Astrocyte (in vitro differentiated cells and primary cell): Measurements from ENCODE around the gene VPS35. TPM values are rescaled to one million over a fixed set of nuclear protein-coding genes. Genes with fewer than 3 reads are reported as not detected.

Experiments used
- DNase-seq: peaks from one replicate; pipeline ENCODE4 v3.0.0-alpha.2; 2010; ENCODE audit warnings: low read depth
- FAIRE-seq: peaks from 2 replicates; lab custom pipeline; 2011; peaks lifted over from hg19 to GRCh38; lab: Jason Lieb, UNC
- H2AFZ ChIP-seq: 2 replicates; pipeline ENCODE4 v1.6.0; 2012; ENCODE audit warnings: low read depth, low read length, inconsistent platforms
- H3K27ac ChIP-seq: 2 replicates; pipeline ENCODE4 v1.5.1; 2011; ENCODE audit warnings: low read depth, low read length, inconsistent platforms
- H3K27me3 ChIP-seq: 2 replicates; pipeline ENCODE4 v1.6.0; 2011; ENCODE audit warnings: low read length, inconsistent platforms; ENCODE audit not compliant: insufficient read depth
- H3K36me3 ChIP-seq: 2 replicates; pipeline ENCODE4 v1.5.1; 2011; ENCODE audit warnings: low read length, inconsistent platforms; ENCODE audit not compliant: insufficient read depth
- H3K4me1 ChIP-seq: 2 replicates; pipeline ENCODE4 v1.5.1; 2011; ENCODE audit warnings: low read length, inconsistent platforms; ENCODE audit not compliant: insufficient read depth
- H3K4me2 ChIP-seq: 2 replicates; pipeline ENCODE4 v1.6.0; 2012; ENCODE audit warnings: low read length, inconsistent platforms
- H3K4me3 ChIP-seq: 2 replicates; pipeline ENCODE4 v1.5.1; 2011; ENCODE audit warnings: low read depth, mild to moderate bottlenecking, low read length, inconsistent platforms; ENCODE audit not compliant: insufficient read depth
- H3K79me2 ChIP-seq: 2 replicates; pipeline ENCODE4 v1.6.0; 2012; ENCODE audit warnings: mild to moderate bottlenecking, low read length, inconsistent platforms; ENCODE audit not compliant: insufficient read depth
- H3K9ac ChIP-seq: 2 replicates; pipeline ENCODE4 v1.6.0; 2012; ENCODE audit warnings: mild to moderate bottlenecking, low read length, inconsistent platforms
- H3K9me3 ChIP-seq: 2 replicates; pipeline ENCODE4 v1.5.1; 2012; ENCODE audit warnings: low read depth, mild to moderate bottlenecking, low read length, inconsistent platforms; ENCODE audit not compliant: insufficient read depth
- H4K20me1 ChIP-seq: 2 replicates; pipeline ENCODE4 v1.6.0; 2012; ENCODE audit warnings: low read length, inconsistent platforms; ENCODE audit not compliant: insufficient read depth
- H3K27ac Mint-ChIP-seq: one replicate; pipeline ENCODE4 v1.8.0; 2021; ENCODE audit warnings: mild to moderate bottlenecking, mixed read lengths; ENCODE audit not compliant: unreplicated experiment
- H3K27me3 Mint-ChIP-seq: one replicate; pipeline ENCODE4 v1.8.0; 2021; ENCODE audit warnings: low read depth, mixed read lengths; ENCODE audit not compliant: unreplicated experiment
- H3K36me3 Mint-ChIP-seq: one replicate; pipeline ENCODE4 v1.8.0; 2021; ENCODE audit warnings: low read depth, mixed read lengths; ENCODE audit not compliant: unreplicated experiment
- H3K4me1 Mint-ChIP-seq: one replicate; pipeline ENCODE4 v1.8.0; 2021; ENCODE audit warnings: low read depth, mixed read lengths; ENCODE audit not compliant: unreplicated experiment
- H3K4me3 Mint-ChIP-seq: one replicate; pipeline ENCODE4 v1.8.0; 2021; ENCODE audit warnings: mild to moderate bottlenecking, moderate library complexity, mixed read lengths; ENCODE audit not compliant: unreplicated experiment
- H3K9me3 Mint-ChIP-seq: one replicate; pipeline ENCODE4 v1.8.0; 2021; ENCODE audit warnings: mild to moderate bottlenecking, mixed read lengths; ENCODE audit not compliant: unreplicated experiment
- EZH2 ChIP-seq: IDR thresholded peaks from 2 replicates; pipeline ENCODE4 v1.6.1; 2012; ENCODE audit warnings: mild to moderate bottlenecking, low read length, inconsistent platforms; ENCODE audit not compliant: insufficient read depth
- total RNA-seq: library from RNA; stranded (reverse); gene quantifications from 2 replicates; pipeline ENCODE4 v1.2.1, GENCODE V29; 2021
- TF ChIP-seq, protein P1 (sequence below): IDR thresholded peaks from 2 replicates; pipeline ENCODE4 v1.5.1; 2011; ENCODE audit warnings: low read depth, mild to moderate bottlenecking, inconsistent platforms, low read length, moderate library complexity; ENCODE audit not compliant: insufficient read depth

The VPS35 gene
- total RNA-seq, 1 donor from 2014 or later: 135 TPM

DNA sequence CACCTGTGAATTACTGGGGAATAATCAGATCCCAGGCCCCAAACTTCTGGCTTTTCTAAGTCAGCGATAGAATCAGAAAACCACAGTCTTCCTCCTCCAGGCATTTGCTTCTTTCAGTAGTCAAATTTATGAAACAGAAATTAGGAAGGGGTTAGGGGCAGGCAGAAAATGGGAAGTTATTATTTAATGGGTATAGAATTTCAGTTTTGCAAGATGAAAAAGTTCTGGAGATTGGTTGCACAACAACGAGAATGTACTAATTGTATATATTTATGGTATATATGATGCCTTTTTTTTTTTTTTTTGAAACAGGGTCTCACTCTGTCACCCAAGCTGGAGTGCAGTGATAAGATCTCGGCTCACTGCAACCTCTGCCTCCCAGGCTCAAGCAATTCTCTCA is 23.9 kb upstream of the VPS35 start:
- peaks cover 2% of the 10 kb centered on the region for H3K4me1 Mint-ChIP-seq

DNA sequence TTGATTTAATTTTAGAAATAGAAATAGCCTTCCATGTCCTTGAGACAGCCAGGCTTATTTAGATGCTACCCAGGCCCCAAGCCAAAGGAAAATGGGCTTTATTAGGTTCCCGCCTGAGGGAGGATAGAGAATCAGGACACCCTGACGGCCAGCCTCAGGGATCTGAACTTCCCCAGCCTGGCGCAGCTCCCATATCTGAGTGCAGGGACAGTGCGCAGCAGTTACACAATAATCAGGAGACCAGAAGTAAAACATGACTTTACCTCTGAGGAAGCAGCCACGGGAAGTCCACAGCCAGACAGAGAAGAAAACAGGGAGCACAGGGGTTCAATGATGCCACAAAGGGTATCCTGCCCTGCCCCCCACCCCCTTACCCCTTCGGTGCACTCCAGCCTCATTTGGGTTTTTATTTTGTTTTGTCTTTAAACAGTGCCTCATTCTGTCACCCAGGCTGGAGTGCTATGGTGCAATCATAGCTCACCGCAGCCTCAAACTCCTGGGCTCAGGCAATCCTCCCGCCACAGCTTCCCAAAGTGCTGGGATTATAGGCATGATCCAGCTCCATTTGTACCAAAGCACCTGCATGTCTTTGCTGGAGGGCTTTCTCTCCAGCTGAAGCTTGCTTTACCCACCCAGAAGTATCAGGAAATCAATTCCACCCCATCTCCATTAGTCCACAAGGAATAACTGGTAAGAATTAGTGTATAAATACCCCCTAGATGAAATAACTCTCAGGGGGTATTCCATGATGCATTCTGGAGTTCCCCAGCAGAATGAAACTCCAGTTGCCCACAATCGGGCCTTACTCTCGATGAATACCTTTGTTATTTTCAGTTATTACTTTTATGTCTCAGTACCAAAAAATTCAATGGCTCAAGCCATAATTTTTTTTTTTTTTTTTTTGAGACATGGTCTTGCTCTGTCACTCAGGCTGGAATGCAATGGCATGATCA is 22.4 kb upstream of the VPS35 start:
- H3K4me1 Mint-ChIP-seq: peaks cover 2% of the 10 kb centered on the region
- FAIRE-seq: no peak

More for the DNA sequence above, 23.9 kb upstream of the VPS35 start:
- H3K4me2 ChIP-seq: no peak overlapping the region
- no peak overlapping the region for H3K9ac ChIP-seq
- no peak for FAIRE-seq
- no peak overlapping the region for H3K4me3 ChIP-seq
- H3K27ac ChIP-seq: no peak overlapping the region
- Mint-ChIP-seq H3K27ac (no peak overlapping the region), H3K36me3 (peaks cover 2% of the 10 kb centered on the region), H3K27me3 (peaks cover 10% of the 10 kb centered on the region), H3K4me3 (no peak overlapping the region), H3K9me3 (peaks cover 2% of the 10 kb centered on the region)
- no peak for DNase-seq
- no peak for TF ChIP-seq EZH2
- TF ChIP-seq, protein P1, sequence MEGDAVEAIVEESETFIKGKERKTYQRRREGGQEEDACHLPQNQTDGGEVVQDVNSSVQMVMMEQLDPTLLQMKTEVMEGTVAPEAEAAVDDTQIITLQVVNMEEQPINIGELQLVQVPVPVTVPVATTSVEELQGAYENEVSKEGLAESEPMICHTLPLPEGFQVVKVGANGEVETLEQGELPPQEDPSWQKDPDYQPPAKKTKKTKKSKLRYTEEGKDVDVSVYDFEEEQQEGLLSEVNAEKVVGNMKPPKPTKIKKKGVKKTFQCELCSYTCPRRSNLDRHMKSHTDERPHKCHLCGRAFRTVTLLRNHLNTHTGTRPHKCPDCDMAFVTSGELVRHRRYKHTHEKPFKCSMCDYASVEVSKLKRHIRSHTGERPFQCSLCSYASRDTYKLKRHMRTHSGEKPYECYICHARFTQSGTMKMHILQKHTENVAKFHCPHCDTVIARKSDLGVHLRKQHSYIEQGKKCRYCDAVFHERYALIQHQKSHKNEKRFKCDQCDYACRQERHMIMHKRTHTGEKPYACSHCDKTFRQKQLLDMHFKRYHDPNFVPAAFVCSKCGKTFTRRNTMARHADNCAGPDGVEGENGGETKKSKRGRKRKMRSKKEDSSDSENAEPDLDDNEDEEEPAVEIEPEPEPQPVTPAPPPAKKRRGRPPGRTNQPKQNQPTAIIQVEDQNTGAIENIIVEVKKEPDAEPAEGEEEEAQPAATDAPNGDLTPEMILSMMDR: no peak
- no peak overlapping the region for H2AFZ ChIP-seq
- H3K27me3 ChIP-seq: no peaks in the 10 kb centered on the region
- H3K9me3 ChIP-seq: no peaks in the 10 kb centered on the region
- H3K79me2 ChIP-seq: no peaks in the 10 kb centered on the region
- H3K4me1 ChIP-seq: no peaks in the 10 kb centered on the region
- H4K20me1 ChIP-seq: no peaks in the 10 kb centered on the region
- no peaks in the 10 kb centered on the region for H3K36me3 ChIP-seq

More for the DNA sequence above, 22.4 kb upstream of the VPS35 start:
- no peak overlapping the region for H3K27ac Mint-ChIP-seq
- Histone ChIP-seq H3K79me2 (no peaks in the 10 kb centered on the region), H3K4me2 (no peak overlapping the region), H3K27ac (no peak overlapping the region), H3K36me3 (no peaks in the 10 kb centered on the region), H3K4me3 (no peak overlapping the region), H2AFZ (no peak overlapping the region), H3K27me3 (no peaks in the 10 kb centered on the region), H3K4me1 (no peaks in the 10 kb centered on the region), H3K9ac (no peak overlapping the region), H4K20me1 (no peaks in the 10 kb centered on the region), H3K9me3 (no peaks in the 10 kb centered on the region)
- H3K36me3 Mint-ChIP-seq: peaks cover 2% of the 10 kb centered on the region
- no peak for DNase-seq
- peaks cover 6% of the 10 kb centered on the region for H3K27me3 Mint-ChIP-seq
- no peak for TF ChIP-seq EZH2
- TF ChIP-seq, protein P1: no peak
- no peak overlapping the region for H3K4me3 Mint-ChIP-seq
- peaks cover 2% of the 10 kb centered on the region for H3K9me3 Mint-ChIP-seq
